Epidermal melanocyte (primary cell): ENCODE data around the gene AP3S2.
"Not testable (repeated sequence)": the region's sequence is repeated elsewhere in the genome, so short reads cannot be mapped to it uniquely, and the experiment has no call there.

ENCODE experiments used
- DNase-seq: peaks from one replicate; pipeline ENCODE4 v3.0.0; 2011; ENCODE audit warnings: low spot score; ENCODE audit not compliant: insufficient read length

The AP3S2 gene

GRCh38 chr15:89893696-89894447 is at the start of gene AP3S2:
Gene AP3S2, minus strand, starts transcription at chr15:89893994. Its CDS starts 45 bp downstream, at chr15:89893949.
- peak; percentile 81 for DNase-seq

GRCh38 chr15:89939910-89940309 is 46.1 kb upstream of the AP3S2 start:
- DNase-seq, result no peak

GRCh38 chr15:89939377-89939776 is 45.6 kb upstream of the AP3S2 start:
- not testable (repeated sequence) for DNase-seq

GRCh38 chr15:89937365-89938350 is 43.9 kb upstream of the AP3S2 start:
- DNase-seq, result no peak

GRCh38 chr15:89936786-89937265 is 43.0 kb upstream of the AP3S2 start:
- no peak for DNase-seq

GRCh38 chr15:89936051-89936785 is 42.4 kb upstream of the AP3S2 start:
- no peak for DNase-seq

GRCh38 chr15:89932880-89933279 is 39.1 kb upstream of the AP3S2 start:
- DNase-seq, result no peak

- DNase-seq, result no peak
Measured at GRCh38 chr15:89928421-89928820, 34.6 kb upstream of the AP3S2 start.

- no peak for DNase-seq
Measured at GRCh38 chr15:89926158-89926557, 32.4 kb upstream of the AP3S2 start.

- DNase-seq, result no peak
Measured at GRCh38 chr15:89917442-89918101, 23.8 kb upstream of the AP3S2 start.

GRCh38 chr15:89916660-89917059 is 22.9 kb upstream of the AP3S2 start:
- no peak for DNase-seq

- DNase-seq, result peak; percentile 83
Measured at GRCh38 chr15:89912674-89913396, 19.0 kb upstream of the AP3S2 start, which contains the start of gene ARPIN. Gene ARPIN, minus strand, starts transcription at chr15:89912952. Its CDS starts 117 bp downstream, at chr15:89912835.

- DNase-seq, result peak; percentile 41
Measured at GRCh38 chr15:89912145-89912673, 18.4 kb upstream of the AP3S2 start.

GRCh38 chr15:89910891-89911626 is 17.3 kb upstream of the AP3S2 start:
- no peak for DNase-seq

- DNase-seq, result no peak
Measured at GRCh38 chr15:89909611-89910010, 15.8 kb upstream of the AP3S2 start.

GRCh38 chr15:89908226-89908625 is 14.4 kb upstream of the AP3S2 start:
- DNase-seq, result no peak

- DNase-seq, result no peak
Measured at GRCh38 chr15:89907289-89907688, 13.5 kb upstream of the AP3S2 start.

- no peak for DNase-seq
Measured at GRCh38 chr15:89905846-89906378, 12.1 kb upstream of the AP3S2 start.

- no peak for DNase-seq
Measured at GRCh38 chr15:89904519-89904918, 10.7 kb upstream of the AP3S2 start.
